HG03280 (cell line): Measurements from ENCODE around the gene SERINC3.

Experiments
- ATAC-seq: cut with Tn5 transposase; IDR thresholded peaks from one replicate; pipeline ENCODE4 v1.9.1; 2021; ENCODE audit warnings: mild to moderate bottlenecking, moderate library complexity; ENCODE audit not compliant: unreplicated experiment

The SERINC3 gene

DNA sequence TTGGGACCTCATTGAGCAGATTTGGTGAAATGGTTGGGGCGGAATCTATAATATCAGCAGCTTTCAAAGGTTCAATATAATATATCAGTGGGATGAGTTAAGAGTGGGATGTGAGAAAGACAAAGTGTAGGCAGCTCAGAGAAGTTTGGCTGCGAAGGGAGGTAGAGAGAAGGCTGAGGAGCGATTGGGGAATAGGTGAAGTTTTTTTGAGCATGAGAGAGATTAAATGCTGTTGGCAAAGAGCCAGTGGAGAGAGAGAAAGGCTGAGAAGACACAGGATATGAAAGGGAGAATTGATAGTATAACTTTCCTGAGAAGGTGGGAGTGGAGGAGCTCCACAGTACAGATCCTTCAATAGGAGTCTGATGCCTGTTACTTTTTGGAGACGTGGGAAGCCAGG, 12.1 kb upstream of the SERINC3 start:
- no peak for ATAC-seq

DNA sequence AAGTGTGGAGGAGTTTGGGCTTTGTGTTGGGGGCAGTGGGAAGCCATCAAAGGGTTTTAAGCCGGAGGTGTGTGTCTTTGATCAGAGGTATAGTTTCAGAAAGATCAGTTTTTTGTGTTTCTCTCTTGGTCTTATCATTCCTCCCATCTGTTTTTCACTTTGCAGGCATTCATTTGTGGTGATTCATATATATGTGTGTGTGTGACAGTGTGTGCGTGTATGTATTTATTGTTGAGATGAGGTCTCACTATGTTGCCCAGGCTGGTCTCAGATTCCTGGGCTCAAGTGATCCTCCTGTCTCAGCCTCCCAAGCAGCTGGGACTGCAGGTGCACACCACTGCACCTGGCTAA, 11.1 kb upstream of the SERINC3 start:
- ATAC-seq: no peak

- no peak for ATAC-seq
Measured at GRCh38 chr20:44532259-44532980, 10.6 kb upstream of the SERINC3 start.

- no peak for ATAC-seq
Measured at GRCh38 chr20:44528309-44528708, 6.4 kb upstream of the SERINC3 start.

DNA sequence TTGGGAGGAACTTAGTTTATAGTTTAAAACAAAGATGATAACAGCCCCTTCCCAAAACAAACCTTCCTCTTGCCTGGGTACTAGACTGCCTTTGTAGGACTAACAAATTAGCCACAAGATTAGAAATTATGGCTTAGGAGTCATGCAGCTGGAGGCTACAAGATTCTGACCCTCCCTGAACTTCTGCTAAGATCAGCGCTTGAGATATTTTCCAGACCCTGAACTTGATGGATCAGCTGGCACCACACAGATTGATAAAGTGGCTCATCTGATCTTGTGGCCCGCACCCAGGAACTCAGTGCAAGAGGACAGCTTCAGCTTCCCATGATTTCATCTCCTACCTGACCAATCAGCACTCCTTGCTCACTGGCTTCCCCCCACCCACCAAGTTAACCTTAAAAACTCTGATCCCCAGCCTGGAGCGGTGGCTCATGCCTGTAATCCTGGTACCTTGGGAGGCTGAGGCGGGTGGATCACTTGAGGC, 5.9 kb upstream of the SERINC3 start:
- no peak for ATAC-seq

DNA sequence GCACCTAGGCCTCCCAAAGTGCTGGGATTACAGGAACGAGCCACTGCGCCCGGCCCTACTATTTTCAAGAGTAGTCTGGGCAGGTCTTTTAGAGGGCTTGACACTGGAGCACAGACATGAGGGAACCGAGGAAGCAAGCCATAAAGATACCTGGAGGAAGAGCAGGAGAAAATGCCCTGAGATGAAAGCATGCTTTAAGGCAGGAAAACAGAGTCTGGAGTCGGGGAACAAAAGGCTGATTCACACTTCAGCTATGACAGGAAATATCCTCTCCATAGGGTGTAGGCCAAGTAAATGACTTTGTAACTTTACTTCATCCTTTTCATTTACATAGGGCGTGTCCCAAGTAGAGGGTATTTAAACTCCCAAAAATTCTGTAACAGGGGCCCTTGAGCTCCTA, 4.3 kb upstream of the SERINC3 start:
- no peak for ATAC-seq

- no peak for ATAC-seq
Measured at GRCh38 chr20:44523746-44524145, 1.9 kb upstream of the SERINC3 start.

DNA sequence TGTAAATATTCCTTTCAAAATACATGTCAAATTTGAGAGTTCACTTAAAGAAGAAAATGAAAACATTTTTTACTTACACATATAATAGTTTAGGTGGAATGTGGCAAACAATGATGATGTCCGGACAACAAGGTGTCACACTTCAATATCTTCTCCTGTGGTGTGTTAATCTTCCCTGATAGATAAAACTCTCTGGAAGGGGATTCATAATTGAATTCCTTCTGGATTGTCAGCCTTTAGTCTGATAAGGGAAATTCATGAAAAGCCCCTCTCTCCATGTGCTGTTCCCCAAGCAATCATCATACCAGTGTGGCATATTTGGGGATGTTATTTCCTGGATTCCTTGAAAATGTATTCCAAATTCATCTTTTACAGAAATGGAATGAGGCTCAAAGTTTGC, 971 bp upstream of the SERINC3 start:
- no peak for ATAC-seq

GRCh38 chr20:44520881-44521280, 989 bp downstream of the SERINC3 start:
- no peak for ATAC-seq

GRCh38 chr20:44518248-44518647, 3.6 kb downstream of the SERINC3 start:
- ATAC-seq: no peak

GRCh38 chr20:44517454-44517853, 4.4 kb downstream of the SERINC3 start:
- no peak for ATAC-seq

DNA sequence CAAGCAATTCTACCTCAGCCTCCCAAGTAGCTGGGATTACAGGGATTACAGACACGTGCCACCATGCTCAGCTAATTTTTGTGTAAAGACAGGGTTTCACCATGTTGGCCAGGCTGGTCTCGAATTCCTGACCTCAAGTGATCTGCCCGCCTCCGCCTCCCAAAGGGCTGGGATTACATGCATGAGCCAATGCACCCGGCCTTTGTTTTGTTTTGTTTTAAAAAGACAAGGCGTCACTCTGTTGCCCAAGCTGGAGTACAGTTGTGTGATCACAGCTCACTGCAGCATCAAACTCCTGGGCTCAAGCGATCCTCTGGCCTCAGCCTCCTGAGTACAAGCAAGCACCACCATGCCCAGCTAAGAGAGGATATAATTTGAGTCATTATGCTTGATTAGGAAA, 5.4 kb downstream of the SERINC3 start:
- ATAC-seq: no peak

GRCh38 chr20:44513871-44514270, 8.0 kb downstream of the SERINC3 start:
- ATAC-seq: no peak

DNA sequence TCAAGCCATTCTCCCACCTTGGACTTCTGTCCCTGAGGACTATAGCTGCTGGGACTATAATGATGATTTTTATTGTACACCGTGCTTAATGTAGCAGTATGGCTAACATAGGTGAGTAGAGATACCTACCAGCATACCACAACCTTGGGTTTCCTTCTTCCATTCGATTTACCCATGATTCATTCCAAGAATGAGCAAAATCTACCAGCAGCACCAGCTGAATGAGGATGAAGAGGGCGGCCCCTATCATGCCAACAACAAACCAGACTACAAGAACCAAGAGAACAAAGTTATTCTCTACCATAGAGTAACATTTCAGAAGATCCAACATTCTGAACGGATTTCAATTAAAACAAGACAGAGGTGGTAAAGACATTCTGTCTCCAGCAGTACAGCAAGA, 12.1 kb downstream of the SERINC3 start:
- ATAC-seq: no peak

DNA sequence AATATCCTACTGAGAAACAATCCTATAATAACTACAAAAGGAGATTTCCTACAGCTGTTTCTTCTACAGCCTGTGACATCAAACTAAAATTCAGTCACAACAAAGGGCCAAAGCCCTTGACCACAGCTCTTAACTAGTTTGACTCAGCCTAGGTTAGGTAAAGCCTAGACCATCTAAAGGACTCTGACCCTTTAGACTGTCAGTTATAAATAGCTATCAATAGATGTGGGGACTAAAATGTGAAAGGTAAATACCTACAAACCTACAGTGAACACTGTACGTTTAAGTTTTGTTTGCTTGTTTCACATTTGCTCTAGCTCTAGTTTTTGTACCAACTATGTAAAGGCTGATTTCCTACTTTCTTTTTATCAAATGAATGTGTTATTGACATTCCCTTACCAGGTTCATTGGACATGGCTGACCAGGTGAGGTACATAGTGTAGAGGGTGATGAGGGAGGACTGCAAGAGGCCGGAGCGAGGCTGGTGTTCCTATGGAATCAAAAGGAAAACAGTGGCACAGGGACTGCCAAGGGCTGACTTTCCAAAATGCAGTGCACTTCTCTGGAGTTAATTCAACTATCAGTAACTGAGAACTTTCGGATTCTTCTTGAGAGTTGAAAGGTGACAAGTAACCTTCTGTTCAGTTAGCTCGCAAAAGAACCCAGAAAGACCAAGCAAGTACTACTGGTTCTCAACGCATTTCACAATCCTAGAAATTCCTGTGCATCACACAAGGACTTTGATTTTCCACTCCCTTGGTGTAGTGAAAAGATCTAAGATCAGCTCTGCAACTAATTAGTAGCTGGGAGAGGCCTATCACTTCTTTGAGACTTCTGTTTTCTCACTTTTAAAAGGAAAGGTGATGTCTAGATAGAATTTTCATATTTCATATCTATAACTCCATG, 17.2 kb downstream of the SERINC3 start:
- no peak for ATAC-seq

GRCh38 chr20:44502968-44503367, 18.9 kb downstream of the SERINC3 start:
- no peak for ATAC-seq

DNA sequence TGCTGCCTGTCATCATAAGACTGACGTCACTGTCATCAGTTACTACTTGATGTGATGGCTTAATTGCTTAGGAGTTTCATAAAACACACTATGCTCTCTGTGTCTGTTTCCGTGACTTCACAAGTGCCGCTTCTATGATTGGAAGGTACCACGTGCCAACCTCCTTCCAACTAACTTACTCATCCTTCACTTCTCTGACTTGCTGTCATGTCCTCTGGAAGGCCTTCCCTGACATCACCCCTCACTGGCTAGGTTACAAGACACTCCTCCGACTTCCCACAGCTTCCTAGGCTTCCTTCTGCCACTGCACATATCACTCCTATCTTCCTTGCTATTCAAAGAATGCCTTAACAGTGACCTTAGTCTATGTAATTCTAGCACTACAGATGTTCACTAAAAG, 20.4 kb downstream of the SERINC3 start:
- no peak for ATAC-seq

DNA sequence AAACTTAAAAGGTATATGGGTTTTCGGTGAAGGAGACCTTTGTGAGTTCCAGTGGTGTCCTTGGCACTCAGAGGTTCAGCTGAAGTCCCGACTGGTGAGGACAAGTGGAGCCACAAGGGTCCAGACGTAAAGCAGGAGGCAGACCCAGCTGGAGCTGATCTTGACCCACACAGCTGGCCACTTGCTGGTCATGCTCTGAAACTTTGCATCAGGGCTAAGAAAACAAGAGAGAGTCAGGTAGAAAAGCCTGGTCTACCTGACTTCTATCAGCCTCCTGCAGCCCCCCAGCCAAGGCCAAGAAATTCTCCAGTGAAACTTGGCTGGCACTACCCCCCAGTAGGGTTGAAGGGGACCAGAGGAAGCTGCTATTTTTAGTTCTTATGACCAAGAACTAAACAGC, 21.6 kb downstream of the SERINC3 start:
- no peak for ATAC-seq

DNA sequence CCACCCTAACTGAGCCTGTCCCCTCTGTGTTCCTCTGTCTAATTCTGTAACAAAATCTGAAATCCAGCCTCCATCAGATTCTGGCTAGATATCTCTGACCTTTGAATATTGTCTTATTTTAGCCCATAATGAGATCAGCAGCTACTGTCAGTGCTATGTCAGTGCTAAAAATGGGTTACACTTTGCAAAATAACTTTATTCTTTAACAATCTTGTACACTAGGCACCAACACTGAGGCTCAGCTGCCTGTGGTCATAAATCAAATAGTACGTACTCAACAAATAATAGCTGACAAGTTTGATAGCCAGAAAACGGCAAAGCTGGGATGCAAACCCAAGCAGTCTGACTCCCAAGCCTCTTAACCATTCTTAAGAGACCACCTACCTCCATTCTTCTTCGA, 24.1 kb downstream of the SERINC3 start:
- no peak for ATAC-seq

DNA sequence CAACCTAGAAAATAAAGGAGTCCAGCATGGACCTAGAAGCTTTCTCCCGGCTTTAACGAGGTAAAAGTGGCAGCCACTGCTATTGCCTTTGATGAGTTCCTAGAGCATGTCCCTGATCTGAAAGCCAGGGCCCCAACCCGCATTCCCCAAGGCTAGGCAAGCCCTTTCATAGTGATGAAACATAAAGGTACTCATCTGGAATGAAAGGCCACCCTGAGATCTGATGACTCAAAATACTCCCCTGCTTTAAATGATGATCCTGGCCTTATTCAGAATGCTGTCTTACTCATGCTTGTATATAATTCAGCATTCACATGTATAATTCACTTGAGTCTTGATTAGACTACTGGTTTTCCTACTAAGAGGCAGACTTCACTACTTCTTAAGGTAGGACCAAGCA, 24.9 kb downstream of the SERINC3 start:
- ATAC-seq: no peak

- no peak for ATAC-seq
Measured at GRCh38 chr20:44495802-44496481, 25.9 kb downstream of the SERINC3 start.

- no peak for ATAC-seq
Measured at GRCh38 chr20:44495257-44495656, 26.6 kb downstream of the SERINC3 start.
